ENCODE data around the gene COX20. TPM values are rescaled to one million over a fixed set of nuclear protein-coding genes. Genes with fewer than 3 reads are reported as not detected.

The COX20 gene
- total and polyA plus RNA-seq, 2 of the 4 experiments (the other 2 are of a cell fraction) = 13.3 to 27.0 TPM

GRCh38 chr1:244844155-244845121 lies 9.0 kb downstream of the COX20 start:
- Histone ChIP-seq H3K9me1 (ENCODE audit: insufficient read depth, low read length) (peaks cover 4% of the 10 kb centered on the region; the same call in 1 of the 2 replicates), H2BK20ac (ENCODE audit: low read depth, low read length) (no peak overlapping the region), H4K5ac (ENCODE audit: low read depth, low read length) (peak overlapping the region; percentile 55; the same call in 1 of the 2 replicates), H2BK15ac (ENCODE audit: low read depth, low read length) (no peak overlapping the region), H3K4me3 (ENCODE audit: insufficient read depth, low read depth, low read length) (no peak overlapping the region), H3K9ac (ENCODE audit: low read depth, low read length) (peak overlapping the region; percentile 60; the same call in 1 of the 2 replicates), H4K20me1 (ENCODE audit: insufficient read depth, low read length) (peaks cover 16% of the 10 kb centered on the region; the same call in 1 of the 2 replicates), H3K27ac (ENCODE audit: insufficient read depth, low read length) (peak overlapping the region; percentile 92), H3K79me1 (ENCODE audit: low read depth in 1 of 2, low read length in 2 of 2) (peaks cover 7 to 24% of the 10 kb centered on the region in 2 experiments; a peak in 3 of 4 replicates), H3K56ac (ENCODE audit: extremely low read depth, insufficient read depth, low read length) (no peak overlapping the region), H2BK5ac (ENCODE audit: low read depth, low read length, poor library complexity, severe bottlenecking) (peak overlapping the region; percentile 29), H3K27me3 (ENCODE audit: control insufficient read depth, insufficient read depth, low read length) (no peaks in the 10 kb centered on the region), H3K23ac (ENCODE audit: low read depth, low read length) (0 out of 2 replicates have a peak overlapping the region, but pooled peaks have one; percentile 24), H3K4me1 (ENCODE audit: control insufficient read depth, insufficient read depth, low read length) (peaks cover 8% of the 10 kb centered on the region), H2AK5ac (ENCODE audit: low read depth, low read length) (no peak overlapping the region), H2AK9ac (replicated peaks; ENCODE audit: low read depth, low read length, poor library complexity) (no peak overlapping the region), H2AFZ (replicated peaks; ENCODE audit: low read length, poor library complexity) (no peak overlapping the region), H3K18ac (ENCODE audit: low read depth, low read length) (peak overlapping the region; percentile 68; the same call in 1 of the 2 replicates), H2BK120ac (ENCODE audit: low read depth, low read length) (no peak overlapping the region), H3K14ac (replicated peaks; ENCODE audit: low read depth, low read length) (peak overlapping the region; percentile 39; the same call in 1 of the 2 replicates), H3K9me3 (ENCODE audit: control insufficient read depth, insufficient read depth, low read length) (no peaks in the 10 kb centered on the region), H3K4me2 (ENCODE audit: low read depth, low read length) (peak overlapping the region; percentile 57), H3K4ac (ENCODE audit: low read depth, low read length) (peak overlapping the region; percentile 47; the same call in 1 of the 2 replicates), H4K91ac (ENCODE audit: insufficient read depth, low read depth, low read length) (no peak overlapping the region), H3K36me3 (ENCODE audit: control insufficient read depth, insufficient read depth, low read length) (peaks cover 37% of the 10 kb centered on the region), H4K8ac (ENCODE audit: low read depth in 2 of 2, low read length in 2 of 2) (no peak overlapping the region)
- in situ Hi-C loops (cut with MboI; ENCODE audit: low sequenced_read_pairs) (no loop called here), dilution Hi-C loops (cut with HindIII; ENCODE audit: low sequenced_read_pairs, unreplicated experiment) (no loop called here), intact Hi-C loops (cut with micrococcal nuclease) (no loop called here)
- CTCF ChIA-PET = interaction anchor here (1.0 kb wide), 1 partner anchor 198 kb away, joined by 5 read pairs; no protein-coding TSS in a partner anchor
- ATAC-seq (ENCODE audit: low read depth) (no peak), DNase-seq (no peak)
- POLR2A ChIA-PET (ENCODE audit: unreplicated experiment) = no interaction called here
- 86% methylated on average over 6 of the region's 13 CpGs; no CpG with 5 or more reads in 1 of the 2 experiments for WGBS, 2 experiments (ENCODE audit: extremely low coverage in 2 of 2, insufficient read length in 1 of 2)
- TF ChIP-seq POLR2A (IDR thresholded peaks at IDR 0.05; ENCODE audit: low read depth, low read length) (no peak), CTCF (conservative IDR thresholded peaks at IDR 0.05; ENCODE audit: low read depth, low read length) (no peak), RFX5 (IDR thresholded peaks at IDR 0.05; ENCODE audit: low read depth, low read length) (no peak), NFE2L2 (IDR thresholded peaks at IDR 0.05; ENCODE audit: low read depth, low read length) (no peak), BHLHE40 (IDR thresholded peaks at IDR 0.05; ENCODE audit: low read depth, low read length) (no peak), RAD21 (IDR thresholded peaks at IDR 0.05; ENCODE audit: low read length) (no peak), MXI1 (IDR thresholded peaks at IDR 0.05; ENCODE audit: borderline replicate concordance, low read depth, low read length) (no peak), FOS (IDR thresholded peaks at IDR 0.05; ENCODE audit: low read depth, low read length) (no peak), RCOR1 (IDR thresholded peaks at IDR 0.05; ENCODE audit: insufficient replicate concordance, low read length) (no peak), SMC3 (IDR thresholded peaks at IDR 0.05; ENCODE audit: low read depth, low read length) (no peak)
- BruUV-seq (replicated peaks) = no TSS peak

Data from IMR-90 (cell line).